IPS-20b (cell line): ENCODE measurements around the gene AFG3L2.

Experiments
- H3K27ac ChIP-seq: one replicate; pipeline ENCODE4 v1.5.1; 2013; ENCODE audit warnings: low read length
- H3K27me3 ChIP-seq: 2 replicates; pipeline ENCODE4 v1.6.1; 2013; ENCODE audit warnings: mild to moderate bottlenecking, low read length, inconsistent platforms; ENCODE audit not compliant: insufficient read depth
- H3K36me3 ChIP-seq: 2 replicates; pipeline ENCODE4 v1.6.1; 2013; ENCODE audit warnings: low read depth, mild to moderate bottlenecking, inconsistent platforms, low read length, moderate library complexity; ENCODE audit not compliant: insufficient read depth
- H3K4me1 ChIP-seq: 2 replicates; pipeline ENCODE4 v1.6.1; 2013; ENCODE audit warnings: mild to moderate bottlenecking, control low read depth, inconsistent platforms, low read length, moderate library complexity; ENCODE audit not compliant: insufficient read depth
- H3K4me3 ChIP-seq: 2 replicates; pipeline ENCODE4 v1.5.1; 2013; ENCODE audit warnings: mild to moderate bottlenecking, low read length, inconsistent platforms
- H3K9ac ChIP-seq: 2 replicates; pipeline ENCODE4 v1.6.1; 2013; ENCODE audit warnings: low read depth, mild to moderate bottlenecking, inconsistent platforms, low read length, moderate library complexity
- H3K9me3 ChIP-seq: 2 replicates; pipeline ENCODE4 v1.6.1; 2013; ENCODE audit warnings: mild to moderate bottlenecking, low read depth, low read length, inconsistent platforms; ENCODE audit not compliant: insufficient read depth

AFG3L2 gene

DNA sequence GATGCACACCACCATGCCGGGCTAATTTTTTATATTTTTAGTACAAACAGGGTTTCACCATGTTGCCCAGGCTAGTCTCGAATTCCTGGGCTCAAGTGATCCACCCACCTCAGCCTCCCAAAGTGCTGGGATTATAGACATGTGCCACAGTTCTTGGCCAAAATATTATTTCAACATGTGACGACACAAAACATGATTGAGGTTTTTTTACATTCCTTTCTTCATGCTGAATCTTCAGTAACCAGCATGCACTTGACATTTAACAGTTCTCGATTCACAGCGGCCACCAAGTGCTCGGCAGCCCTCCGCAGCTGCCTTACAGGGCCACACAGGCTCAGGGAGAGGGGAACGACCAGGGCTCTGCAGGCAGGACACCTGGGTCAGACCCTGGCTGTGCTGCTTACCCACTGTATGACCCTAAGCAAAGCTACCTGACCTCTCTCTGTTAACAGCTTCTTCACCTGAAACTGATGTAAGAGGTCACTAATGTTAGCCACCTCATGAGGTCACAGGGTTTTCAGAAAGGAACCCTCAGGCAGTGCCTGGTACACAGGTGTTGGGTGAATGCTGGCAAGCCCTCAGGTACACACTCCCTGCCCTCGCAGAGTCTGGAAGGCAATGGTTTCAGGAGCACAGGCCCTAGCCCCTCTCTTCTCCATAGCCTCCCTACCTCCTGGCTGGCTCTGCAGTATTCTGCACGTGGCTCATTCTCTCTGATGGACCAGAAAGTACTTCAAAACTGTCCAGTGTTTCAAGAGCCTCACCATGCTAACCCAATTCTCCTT, 43.3 kb downstream of the AFG3L2 start:
- peak overlapping the region; percentile 35; the same call in 1 of the 2 replicates for H3K4me3 ChIP-seq
- H3K4me1 ChIP-seq, result peaks cover 46% of the 10 kb centered on the region
- peak overlapping the region; percentile 4 for H3K27ac ChIP-seq
- peak overlapping the region; percentile 49 for H3K9ac ChIP-seq
- H3K27me3 ChIP-seq, result no peaks in the 10 kb centered on the region
- H3K36me3 ChIP-seq, result peaks cover 21% of the 10 kb centered on the region; the same call in 1 of the 2 replicates
- H3K9me3 ChIP-seq, result no peaks in the 10 kb centered on the region

DNA sequence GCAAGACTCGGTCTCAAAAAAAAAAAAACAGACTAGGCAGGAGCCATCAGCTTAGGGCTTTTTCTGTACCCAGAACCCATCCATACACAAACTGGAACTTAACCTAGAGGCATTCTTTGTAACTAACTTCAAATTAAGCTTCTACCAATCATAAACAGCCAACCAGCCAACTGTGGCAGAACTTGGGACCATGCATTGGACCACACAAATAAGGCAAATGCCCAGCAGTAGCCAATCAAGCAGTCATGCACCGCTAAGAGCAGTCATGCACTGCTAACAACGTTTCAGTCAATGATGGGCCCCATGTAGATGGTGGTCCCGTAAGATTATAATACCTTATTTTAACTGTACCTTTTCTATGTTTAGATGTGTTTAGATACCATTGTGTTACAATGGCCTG, 46.3 kb downstream of the AFG3L2 start:
- Histone ChIP-seq H3K36me3 (peaks cover 48% of the 10 kb centered on the region), H3K4me1 (peaks cover 24% of the 10 kb centered on the region), H3K9me3 (no peaks in the 10 kb centered on the region)

DNA sequence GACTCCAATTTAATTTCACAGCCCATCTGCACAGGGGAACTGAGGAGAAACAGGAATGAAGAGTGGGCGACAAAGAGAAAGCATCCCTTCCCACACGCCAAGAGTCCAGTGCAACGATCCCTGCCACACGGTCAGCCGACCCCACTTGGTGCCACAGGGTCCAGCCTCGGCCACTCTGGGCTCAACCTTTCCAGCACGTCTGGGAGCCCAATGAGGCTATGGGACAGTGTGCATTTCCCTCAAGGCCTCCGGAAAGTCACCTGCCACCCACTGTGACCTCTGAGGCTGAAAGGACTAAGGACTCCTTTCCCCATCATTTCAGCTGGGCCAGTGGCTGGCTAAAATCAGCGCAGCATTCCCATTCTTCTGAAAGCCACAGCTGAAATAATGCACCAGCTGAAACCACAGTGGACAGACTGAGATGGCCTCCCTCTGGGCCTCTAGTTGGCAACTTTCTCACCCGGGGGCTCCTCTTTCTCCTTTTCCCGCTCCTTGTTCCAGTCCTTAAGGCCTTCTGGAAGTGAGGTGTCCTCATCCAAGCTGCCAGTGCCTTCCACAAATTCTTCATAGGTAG, 47.8 kb downstream of the AFG3L2 start:
- H3K9ac ChIP-seq, result no peak overlapping the region
- H3K4me1 ChIP-seq, result peaks cover 8% of the 10 kb centered on the region; the same call in 1 of the 2 replicates
- no peaks in the 10 kb centered on the region for H3K27me3 ChIP-seq
- no peaks in the 10 kb centered on the region for H3K9me3 ChIP-seq
- H3K27ac ChIP-seq, result no peak overlapping the region
- peaks cover 60% of the 10 kb centered on the region for H3K36me3 ChIP-seq
- H3K4me3 ChIP-seq, result no peak overlapping the region

More for the DNA sequence above, 46.3 kb downstream of the AFG3L2 start:
- Histone ChIP-seq H3K9ac (no peak overlapping the region), H3K4me3 (no peak overlapping the region), H3K27ac (no peak overlapping the region), H3K27me3 (no peaks in the 10 kb centered on the region)

DNA sequence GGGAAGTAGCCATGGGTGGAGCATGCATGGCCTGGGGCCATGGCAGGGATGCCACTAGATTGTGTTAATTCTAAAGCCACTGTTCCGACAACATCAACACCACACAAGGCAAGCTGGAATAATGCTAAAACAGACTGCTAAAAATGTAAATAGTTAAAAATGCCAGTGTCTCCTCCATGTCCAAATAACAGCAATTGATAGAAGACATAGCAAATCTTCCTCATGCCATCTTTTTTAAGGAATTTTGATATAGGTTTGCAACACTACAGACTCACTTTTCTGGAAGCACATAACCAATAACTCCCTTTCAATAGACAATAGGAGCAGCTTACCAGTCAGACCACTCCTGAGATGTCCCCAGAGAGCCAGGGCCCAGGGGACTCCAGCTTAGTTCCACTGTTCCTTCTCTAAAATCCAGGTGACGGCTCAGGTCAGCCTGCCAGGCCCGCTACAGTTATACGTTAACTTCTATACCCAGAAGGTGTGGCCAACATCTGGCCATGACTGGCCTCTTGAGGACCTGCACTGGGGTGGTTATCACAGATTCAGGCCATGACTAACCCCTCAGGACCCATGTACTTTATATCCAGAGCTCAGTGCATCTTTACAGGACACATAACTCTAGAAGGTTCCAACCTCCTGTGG, 48.7 kb downstream of the AFG3L2 start:
- no peak overlapping the region for H3K4me3 ChIP-seq
- no peaks in the 10 kb centered on the region for H3K27me3 ChIP-seq
- no peak overlapping the region for H3K9ac ChIP-seq
- no peaks in the 10 kb centered on the region for H3K9me3 ChIP-seq
- no peaks in the 10 kb centered on the region; the same call in 1 of the 2 replicates for H3K4me1 ChIP-seq
- H3K27ac ChIP-seq, result no peak overlapping the region
- H3K36me3 ChIP-seq, result peaks cover 60% of the 10 kb centered on the region

DNA sequence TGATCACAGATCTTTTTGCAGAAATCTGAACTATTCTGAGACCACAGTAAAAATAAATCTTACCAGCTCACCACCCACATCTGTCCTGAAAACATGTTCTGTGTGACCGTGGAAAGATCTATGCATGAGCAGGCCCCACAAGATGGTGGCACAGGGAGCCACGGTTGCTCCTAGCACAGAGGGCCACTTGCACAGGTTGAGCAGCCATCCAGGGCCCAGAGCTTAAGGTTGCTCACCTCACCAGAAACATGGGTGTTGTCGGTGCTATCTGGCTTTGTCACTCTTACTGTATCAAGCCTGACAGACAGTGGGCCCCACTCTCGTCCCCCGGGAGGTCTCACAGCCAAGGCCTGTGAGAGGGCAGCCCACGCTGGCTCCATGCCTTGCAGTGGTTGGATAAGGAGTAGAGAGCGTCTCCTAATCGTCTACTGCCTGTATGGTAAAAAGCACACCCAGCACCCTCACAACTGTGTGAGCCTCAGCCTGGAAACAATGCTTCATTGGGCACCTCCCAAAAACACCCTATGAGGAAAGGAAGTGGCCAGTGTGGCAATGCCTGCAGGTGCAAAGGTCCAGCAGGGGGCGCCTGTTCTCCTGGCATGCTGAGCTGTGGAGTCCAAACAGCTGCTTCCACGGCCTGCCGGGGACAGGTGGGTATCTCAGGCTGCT, 49.4 kb downstream of the AFG3L2 start:
- H3K4me3 ChIP-seq, result no peak overlapping the region
- H3K27me3 ChIP-seq, result no peaks in the 10 kb centered on the region
- H3K9ac ChIP-seq, result no peak overlapping the region
- no peak overlapping the region for H3K27ac ChIP-seq
- no peaks in the 10 kb centered on the region for H3K9me3 ChIP-seq
- no peaks in the 10 kb centered on the region for H3K4me1 ChIP-seq
- peaks cover 64% of the 10 kb centered on the region for H3K36me3 ChIP-seq

DNA sequence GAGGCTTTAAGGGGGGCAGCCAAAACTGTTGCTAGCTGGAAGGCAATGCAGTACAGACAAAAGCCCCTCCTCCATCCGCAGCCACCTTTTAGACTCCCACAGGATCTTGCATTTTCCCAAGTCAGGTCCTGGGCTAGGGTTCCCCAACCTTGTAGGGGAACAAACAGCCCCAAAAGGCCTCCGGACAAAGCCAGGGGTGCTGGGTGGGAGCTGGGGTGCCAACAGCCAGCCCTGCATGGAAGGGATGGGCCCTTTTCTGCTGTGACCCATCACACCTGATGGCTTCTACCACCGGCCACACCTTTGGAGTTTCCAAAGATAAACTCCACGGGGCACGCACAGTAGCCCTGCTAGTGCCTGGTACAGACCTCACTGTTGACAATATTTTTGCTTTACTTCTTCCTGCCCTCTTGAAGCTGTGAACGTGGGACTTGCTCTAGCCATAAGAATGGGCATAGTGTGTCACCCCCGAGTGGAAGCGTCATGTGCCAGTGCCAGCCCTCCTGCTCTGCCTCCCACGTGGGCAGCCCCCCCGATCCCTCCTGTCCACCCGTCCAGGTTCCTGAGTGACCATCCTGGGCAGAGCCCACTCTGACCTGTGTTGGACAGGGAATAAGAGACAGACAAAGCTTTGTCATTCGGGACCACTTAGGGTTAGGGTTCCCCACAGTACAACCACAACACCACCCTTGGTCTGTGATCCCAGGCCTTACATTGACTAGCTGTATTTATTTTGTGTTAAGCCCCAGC, 50.1 kb downstream of the AFG3L2 start:
- H3K4me1 ChIP-seq, result no peaks in the 10 kb centered on the region
- no peak overlapping the region for H3K4me3 ChIP-seq
- H3K36me3 ChIP-seq, result peaks cover 69% of the 10 kb centered on the region
- H3K9me3 ChIP-seq, result no peaks in the 10 kb centered on the region
- H3K27ac ChIP-seq, result no peak overlapping the region
- H3K27me3 ChIP-seq, result no peaks in the 10 kb centered on the region
- H3K9ac ChIP-seq, result no peak overlapping the region

DNA sequence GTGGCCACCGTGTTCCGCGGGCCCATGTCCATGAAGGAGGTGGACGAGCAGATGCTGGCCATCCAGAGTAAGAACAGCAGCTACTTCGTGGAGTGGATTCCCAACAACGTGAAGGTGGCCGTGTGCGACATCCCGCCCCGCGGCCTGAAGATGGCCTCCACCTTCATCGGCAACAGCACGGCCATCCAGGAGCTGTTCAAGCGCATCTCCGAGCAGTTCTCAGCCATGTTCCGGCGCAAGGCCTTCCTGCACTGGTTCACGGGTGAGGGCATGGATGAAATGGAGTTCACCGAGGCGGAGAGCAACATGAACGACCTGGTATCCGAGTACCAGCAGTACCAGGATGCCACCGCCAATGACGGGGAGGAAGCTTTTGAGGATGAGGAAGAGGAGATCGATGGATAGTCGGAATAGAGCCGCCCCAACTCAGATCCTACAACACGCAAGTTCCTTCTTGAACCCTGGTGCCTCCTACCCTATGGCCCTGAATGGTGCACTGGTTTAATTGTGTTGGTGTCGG, 51.2 kb downstream of the AFG3L2 start:
- H3K9me3 ChIP-seq, result no peaks in the 10 kb centered on the region
- H3K27me3 ChIP-seq, result no peaks in the 10 kb centered on the region
- no peak overlapping the region for H3K4me3 ChIP-seq
- H3K27ac ChIP-seq, result no peak overlapping the region
- H3K4me1 ChIP-seq, result no peaks in the 10 kb centered on the region
- H3K36me3 ChIP-seq, result peaks cover 71% of the 10 kb centered on the region
- no peak overlapping the region for H3K9ac ChIP-seq

DNA sequence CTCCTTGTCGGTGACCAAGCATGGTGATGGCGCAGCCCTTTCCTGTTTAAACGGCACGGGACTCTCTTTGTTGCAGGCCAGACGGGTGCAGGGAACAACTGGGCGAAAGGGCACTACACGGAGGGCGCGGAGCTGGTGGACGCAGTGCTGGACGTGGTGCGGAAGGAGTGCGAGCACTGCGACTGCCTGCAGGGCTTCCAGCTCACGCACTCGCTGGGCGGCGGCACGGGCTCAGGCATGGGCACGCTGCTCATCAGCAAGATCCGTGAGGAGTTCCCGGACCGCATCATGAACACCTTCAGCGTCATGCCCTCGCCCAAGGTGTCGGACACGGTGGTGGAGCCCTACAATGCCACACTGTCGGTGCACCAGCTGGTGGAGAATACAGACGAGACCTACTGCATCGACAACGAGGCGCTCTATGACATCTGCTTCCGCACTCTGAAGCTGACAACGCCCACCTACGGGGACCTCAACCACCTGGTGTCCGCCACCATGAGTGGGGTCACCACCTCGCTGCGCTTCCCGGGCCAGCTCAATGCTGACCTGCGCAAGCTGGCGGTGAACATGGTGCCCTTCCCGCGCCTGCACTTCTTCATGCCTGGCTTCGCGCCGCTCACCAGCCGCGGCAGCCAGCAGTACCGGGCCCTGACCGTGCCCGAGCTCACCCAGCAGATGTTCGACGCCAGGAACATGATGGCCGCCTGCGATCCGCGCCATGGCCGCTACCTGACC, 51.9 kb downstream of the AFG3L2 start:
- H3K9me3 ChIP-seq, result no peaks in the 10 kb centered on the region
- no peaks in the 10 kb centered on the region for H3K27me3 ChIP-seq
- no peak overlapping the region for H3K4me3 ChIP-seq
- H3K36me3 ChIP-seq, result peaks cover 74% of the 10 kb centered on the region
- no peaks in the 10 kb centered on the region for H3K4me1 ChIP-seq
- H3K9ac ChIP-seq, result no peak overlapping the region
- no peak overlapping the region for H3K27ac ChIP-seq

DNA sequence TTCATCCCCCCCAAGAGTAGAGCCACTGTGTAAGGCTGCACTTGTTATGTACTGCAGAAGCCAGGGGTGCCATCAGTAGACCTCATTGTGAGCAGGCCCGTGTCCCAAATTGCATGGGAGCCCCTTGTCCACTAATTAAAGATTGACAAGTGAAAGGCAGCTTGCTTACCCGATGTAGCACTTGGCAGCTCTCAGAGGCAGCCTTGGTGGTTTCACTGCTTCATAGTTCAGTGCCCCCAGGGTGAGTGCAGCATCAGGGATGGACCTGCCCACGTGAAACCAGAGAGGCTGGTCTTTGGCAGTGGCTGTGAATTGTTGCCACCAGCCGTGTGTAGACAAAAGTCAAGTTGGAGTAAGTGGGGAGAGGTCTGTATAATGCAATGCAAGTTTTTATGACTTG, 55.7 kb downstream of the AFG3L2 start:
- Histone ChIP-seq H3K27ac (no peak overlapping the region), H3K9ac (no peak overlapping the region), H3K27me3 (no peaks in the 10 kb centered on the region), H3K4me1 (no peaks in the 10 kb centered on the region), H3K9me3 (no peaks in the 10 kb centered on the region), H3K36me3 (peaks cover 51% of the 10 kb centered on the region), H3K4me3 (no peak overlapping the region)

DNA sequence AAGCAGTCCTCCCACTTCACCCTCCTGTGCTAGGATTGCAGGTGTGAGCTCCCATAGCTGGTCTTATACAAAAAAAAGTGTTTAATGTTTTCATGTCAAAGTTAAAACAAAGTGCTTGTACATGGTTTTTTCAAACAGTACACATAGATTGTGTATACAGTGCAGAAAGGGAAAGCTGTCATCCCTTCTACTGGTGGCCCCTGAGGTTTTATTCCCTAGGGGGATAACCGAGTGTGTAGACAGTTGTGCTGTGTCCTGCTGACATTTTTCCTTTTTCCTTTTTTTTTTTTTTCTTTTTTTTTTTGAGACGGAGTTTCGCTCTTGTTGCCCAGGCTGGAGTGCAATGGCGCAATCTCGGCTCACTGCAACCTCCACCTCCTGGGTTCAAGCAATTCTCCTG, 58.2 kb downstream of the AFG3L2 start:
- Histone ChIP-seq H3K36me3 (peaks cover 58% of the 10 kb centered on the region), H3K27me3 (no peaks in the 10 kb centered on the region), H3K9me3 (no peaks in the 10 kb centered on the region), H3K4me1 (no peaks in the 10 kb centered on the region), H3K27ac (no peak overlapping the region), H3K4me3 (no peak overlapping the region), H3K9ac (no peak overlapping the region)
